ENCODE data around the gene CYGB. TPM values are rescaled to one million over a fixed set of nuclear protein-coding genes. Genes with fewer than 3 reads are reported as not detected.
"Not testable (repeated sequence)": the region's sequence is repeated elsewhere in the genome, so short reads cannot be mapped to it uniquely, and the experiment has no call there.

The CYGB gene
- total and polyA plus RNA-seq, 2 of the 13 experiments (the other 11 are each of a cell fraction or from before 2014, with no cell fraction given), result 18.9 to 27.1 TPM

DNA sequence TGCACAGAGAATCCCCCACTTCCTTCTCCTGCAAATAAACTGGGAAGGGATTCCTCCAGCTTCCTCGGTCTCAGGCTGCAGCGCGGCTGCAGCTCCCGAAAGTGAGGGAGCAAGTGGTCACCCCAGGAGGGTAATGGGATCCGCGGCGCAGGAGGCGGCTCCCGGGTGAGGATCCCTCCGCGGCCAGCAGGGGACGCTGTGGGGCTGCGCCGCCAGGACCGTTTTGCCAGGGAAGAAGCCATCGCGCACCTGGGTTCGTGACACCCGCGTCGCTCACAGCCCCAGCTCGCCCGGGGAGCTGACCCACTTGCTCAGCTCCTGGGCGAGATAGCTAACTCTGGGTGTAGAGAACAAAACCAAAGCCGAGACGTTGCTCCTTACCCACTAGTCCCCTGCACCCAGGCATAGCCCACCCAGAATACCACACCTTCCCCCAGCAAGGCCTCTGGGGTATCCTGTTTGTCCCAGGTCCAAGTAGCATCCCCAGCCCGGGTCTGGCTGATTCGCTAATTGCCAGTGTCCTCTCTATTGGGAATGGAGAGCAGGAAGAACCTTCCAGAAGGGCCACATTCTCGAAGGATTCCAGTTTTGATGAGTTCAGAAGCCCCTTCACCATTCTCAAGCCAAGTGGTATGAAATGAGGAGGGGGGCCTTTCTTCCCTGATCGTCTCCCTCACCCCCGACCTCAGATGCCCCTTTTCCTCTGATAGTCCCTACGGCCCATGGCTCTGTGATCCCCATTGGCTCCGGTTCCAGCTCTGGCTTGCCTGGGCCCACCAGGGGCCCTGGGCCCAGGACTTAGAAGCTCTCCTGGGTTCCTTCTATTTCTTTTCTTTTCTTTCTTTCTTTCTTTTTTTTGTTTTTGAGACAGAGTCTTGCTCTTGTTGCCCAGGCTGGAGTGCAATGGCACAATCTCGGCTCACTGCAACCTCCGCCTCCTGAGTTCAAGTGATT, 14.1 kb downstream of the CYGB start (continued):
- TF ChIP-seq, protein P1, sequence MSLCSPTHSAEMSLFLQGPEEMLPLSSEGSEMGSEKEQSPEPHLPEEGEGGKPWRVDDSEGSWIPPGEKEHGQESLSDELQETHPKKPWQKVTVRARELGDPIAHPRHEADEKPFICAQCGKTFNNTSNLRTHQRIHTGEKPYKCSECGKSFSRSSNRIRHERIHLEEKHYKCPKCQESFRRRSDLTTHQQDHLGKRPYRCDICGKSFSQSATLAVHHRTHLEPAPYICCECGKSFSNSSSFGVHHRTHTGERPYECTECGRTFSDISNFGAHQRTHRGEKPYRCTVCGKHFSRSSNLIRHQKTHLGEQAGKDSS (CRISPR knock-in tag; IDR thresholded peaks at IDR 0.05; ENCODE audit: borderline replicate concordance, low read depth), result peak; percentile 77; the same call in 1 of the 2 replicates
- TF ChIP-seq ZBTB7A (CRISPR knock-in tag; IDR thresholded peaks at IDR 0.05) (no peak), ZNF367 (CRISPR knock-in tag; IDR thresholded peaks at IDR 0.05; ENCODE audit: borderline replicate concordance) (0 out of 2 replicates have a peak, but pooled peaks have one; percentile 10), ZNF205 (CRISPR knock-in tag; IDR thresholded peaks at IDR 0.05) (0 out of 2 replicates have a peak, but pooled peaks have one; percentile 55), PBX2 (CRISPR knock-in tag; IDR thresholded peaks at IDR 0.05) (no peak)

DNA sequence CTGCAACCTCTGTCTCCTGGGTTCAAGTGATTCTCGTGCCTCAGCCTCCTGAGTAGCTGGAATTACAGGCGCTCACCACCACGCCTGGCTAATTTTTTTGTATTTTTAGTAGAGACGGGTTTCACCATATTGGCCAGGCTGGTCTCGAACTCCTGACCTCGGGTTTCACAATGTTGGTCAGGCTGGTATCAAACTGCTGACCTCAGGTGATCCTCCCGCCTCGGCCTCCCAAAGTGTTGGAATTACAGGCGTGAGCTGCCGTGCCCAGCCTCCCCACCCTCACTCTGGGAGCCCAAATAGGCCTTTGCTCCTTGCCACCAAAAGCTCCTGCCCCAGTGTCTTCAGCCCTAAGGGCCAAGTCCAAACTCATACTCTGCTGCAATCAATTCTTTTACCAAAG, 15.8 kb downstream of the CYGB start:
- intact Hi-C loops (cut with micrococcal nuclease; ENCODE audit: unreplicated experiment), result loop anchor here (2.0 to 5.0 kb wide), 2 partner anchors 101 to 151 kb away; no protein-coding TSS in a partner anchor
- not testable (repeated sequence) for ATAC-seq; BruUV-seq (replicated peaks); DNase-seq (ENCODE audit: low spot score); H4K20me1 ChIP-seq (ENCODE audit: insufficient read depth, low read length); H3K4me3 ChIP-seq (replicated peaks in 1 of 3; ENCODE audit: insufficient read depth in 1 of 3, low read depth in 2 of 3, low read length in 3 of 3); H3K79me2 ChIP-seq (ENCODE audit: insufficient read depth, low read length); H3K9ac ChIP-seq (ENCODE audit: insufficient read depth, low read depth, low read length); FAIRE-seq; H3K36me3 ChIP-seq (replicated peaks in 1 of 2; ENCODE audit: control insufficient read depth in 1 of 2, insufficient read depth in 2 of 2, low read length in 2 of 2); H2AFZ ChIP-seq (ENCODE audit: low read length); H3K9me3 ChIP-seq (ENCODE audit: low read length); H3K27ac ChIP-seq (ENCODE audit: extremely low read length, insufficient read depth, low read length)
- Histone ChIP-seq H3K27me3 (ENCODE audit: control insufficient read depth in 1 of 2, insufficient read depth in 2 of 2, low read length in 2 of 2) (peaks cover 10 to 38% of the 10 kb centered on the region in 2 experiments), H3K4me1 (ENCODE audit: insufficient read depth, low read length) (peaks cover 81% of the 10 kb centered on the region), H3K4me2 (ENCODE audit: low read depth, low read length) (0 out of 2 replicates have a peak overlapping the region, but pooled peaks have one; percentile 2)
- in situ Hi-C loops (cut with HindIII; ENCODE audit: extremely low pct_ligation_motif_present, low pct_unique_long_range_greater_than_20kb), result loop anchor here (5.0 kb wide), 2 partner anchors 36 to 106 kb away; no protein-coding TSS in a partner anchor
- ChIA-PET CTCF (ENCODE audit: low intra/inter-chr PET ratio, low total read pairs) (interaction anchor here (2.3 to 4.2 kb wide), 3 partner anchors 26 to 102 kb away, joined by 11 to 86 read pairs (median 21); no protein-coding TSS in a partner anchor), POLR2A (interaction anchor here (1.4 to 5.7 kb wide), 4 partner anchors 12 to 92 kb away, joined by 3 to 44 read pairs (median 22); no protein-coding TSS in a partner anchor)
- WGBS (ENCODE audit: low lambda C conversion rate), result 12% methylated on average over 10 of the region's 10 CpGs
- peak; percentile 43; the same call in 1 of the 2 replicates for TF ChIP-seq ZNF558 (CRISPR knock-in tag; IDR thresholded peaks at IDR 0.05; ENCODE audit: borderline replicate concordance)
- TF ChIP-seq ZFY (CRISPR knock-in tag; IDR thresholded peaks at IDR 0.05), result 0 out of 2 replicates have a peak, but pooled peaks have one; percentile 13
- TF ChIP-seq, protein P2, sequence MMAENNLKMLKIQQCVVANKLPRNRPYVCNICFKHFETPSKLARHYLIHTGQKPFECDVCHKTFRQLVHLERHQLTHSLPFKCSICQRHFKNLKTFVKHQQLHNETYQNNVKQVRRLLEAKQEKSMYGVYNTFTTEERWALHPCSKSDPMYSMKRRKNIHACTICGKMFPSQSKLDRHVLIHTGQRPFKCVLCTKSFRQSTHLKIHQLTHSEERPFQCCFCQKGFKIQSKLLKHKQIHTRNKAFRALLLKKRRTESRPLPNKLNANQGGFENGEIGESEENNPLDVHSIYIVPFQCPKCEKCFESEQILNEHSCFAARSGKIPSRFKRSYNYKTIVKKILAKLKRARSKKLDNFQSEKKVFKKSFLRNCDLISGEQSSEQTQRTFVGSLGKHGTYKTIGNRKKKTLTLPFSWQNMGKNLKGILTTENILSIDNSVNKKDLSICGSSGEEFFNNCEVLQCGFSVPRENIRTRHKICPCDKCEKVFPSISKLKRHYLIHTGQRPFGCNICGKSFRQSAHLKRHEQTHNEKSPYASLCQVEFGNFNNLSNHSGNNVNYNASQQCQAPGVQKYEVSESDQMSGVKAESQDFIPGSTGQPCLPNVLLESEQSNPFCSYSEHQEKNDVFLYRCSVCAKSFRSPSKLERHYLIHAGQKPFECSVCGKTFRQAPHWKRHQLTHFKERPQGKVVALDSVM (CRISPR knock-in tag; IDR thresholded peaks at IDR 0.05), result peak; percentile 92
- TF ChIP-seq PHF21A (CRISPR knock-in tag; IDR thresholded peaks at IDR 0.05), result 0 out of 2 replicates have a peak, but pooled peaks have one; percentile 28
